Fibroblast of lung (primary cell): ENCODE measurements around the gene NANOGP8. TPM values are rescaled to one million over a fixed set of nuclear protein-coding genes. Genes with fewer than 3 reads are reported as not detected.

Source experiments
- DNase-seq, 2 donors: peaks; one replicate each; pipeline versions ENCODE4 v3.0.0 to v3.0.0-alpha.2; 2010; ENCODE audit warnings: low read depth in 2 of 2
- H2AFZ ChIP-seq: 2 replicates; pipeline ENCODE4 v1.5.1; 2012; ENCODE audit warnings: low read length, control low read depth, inconsistent platforms
- H3K27ac ChIP-seq: 2 replicates; pipeline ENCODE4 v1.5.1; 2011; ENCODE audit warnings: low read length, control low read depth; ENCODE audit not compliant: insufficient read depth
- H3K27me3 ChIP-seq: 2 replicates; pipeline ENCODE4 v1.5.1; 2011; ENCODE audit warnings: mild to moderate bottlenecking, low read length; ENCODE audit not compliant: control insufficient read depth, insufficient read depth
- H3K36me3 ChIP-seq: 2 replicates; pipeline ENCODE4 v1.5.1; 2011; ENCODE audit warnings: low read length; ENCODE audit not compliant: control insufficient read depth, insufficient read depth
- H3K4me1 ChIP-seq: 2 replicates; pipeline ENCODE4 v1.5.1; 2011; ENCODE audit warnings: low read length; ENCODE audit not compliant: control insufficient read depth, insufficient read depth; ENCODE audit errors: extremely low read depth
- H3K4me2 ChIP-seq: 2 replicates; pipeline ENCODE4 v1.5.1; 2011; ENCODE audit warnings: low read length, control low read depth; ENCODE audit not compliant: insufficient read depth; ENCODE audit errors: extremely low read depth
- H3K4me3 ChIP-seq, 4 experiments: fragments of 200-600 bp in 1 of 4; sonication (generic) in 1 of 4; replicated peaks in 1 of 4; 2 replicates each; pipeline ENCODE4 v1.5.1; 2011 to 2016; ENCODE audit warnings: low read length in 4 of 4, low read depth in 3 of 4, mild to moderate bottlenecking in 3 of 4, control low read depth in 2 of 4, inconsistent platforms in 1 of 4, mixed read lengths in 1 of 4; ENCODE audit not compliant: insufficient read depth in 1 of 4; ENCODE audit errors: control extremely low read depth in 1 of 4
- H3K79me2 ChIP-seq: 2 replicates; pipeline ENCODE4 v1.5.1; 2012; ENCODE audit warnings: mild to moderate bottlenecking, low read length, inconsistent platforms; ENCODE audit not compliant: control insufficient read depth, insufficient read depth
- H3K9ac ChIP-seq: 2 replicates; pipeline ENCODE4 v1.5.1; 2011; ENCODE audit warnings: mild to moderate bottlenecking, low read length, control low read depth; ENCODE audit not compliant: insufficient read depth
- H3K9me3 ChIP-seq: 2 replicates; pipeline ENCODE4 v1.5.1; 2012; ENCODE audit warnings: low read depth, low read length; ENCODE audit not compliant: control insufficient read depth, insufficient read depth
- H4K20me1 ChIP-seq: 2 replicates; pipeline ENCODE4 v1.5.1; 2011; ENCODE audit warnings: low read length; ENCODE audit not compliant: control insufficient read depth, insufficient read depth; ENCODE audit errors: extremely low read depth
- EZH2 ChIP-seq: IDR thresholded peaks from 2 replicates; pipeline ENCODE4 v1.5.1; 2012; ENCODE audit warnings: low read length, control low read depth, mild to moderate bottlenecking; ENCODE audit errors: missing control alignments
- polyA plus RNA-seq, 2 donors: library from polyadenylated mRNA; depleted of rRNA in 1 of 2; stranded (reverse) in 1 of 2; unstranded in 1 of 2; fragments of >200 nt; gene quantifications; 2 replicates each; pipeline ENCODE4 v1.2.1, GENCODE V29; 2011 to 2012; ENCODE audit warnings: missing spikeins in 1 of 2
- total RNA-seq: library from RNA; depleted of rRNA; stranded (reverse); fragments of >200 nt; gene quantifications from 2 replicates; pipeline ENCODE4 v1.2.1, GENCODE V29; 2014
- TF ChIP-seq, protein P1 (sequence below), 2 donors: IDR thresholded peaks in 1 of 2; conservative IDR thresholded peaks in 1 of 2; 1 replicate in 1 of 2; 2 replicates in 1 of 2; pipeline ENCODE4 v1.5.1; 2011 to 2012; ENCODE audit warnings: low read length in 2 of 2, control low read depth in 1 of 2, inconsistent platforms in 1 of 2, low read depth in 1 of 2, mild to moderate bottlenecking in 1 of 2

NANOGP8 gene
- total and polyA plus RNA-seq, 2 donors (not counting 1 experiment from before 2014, with no cell fraction given) = not detected

DNA sequence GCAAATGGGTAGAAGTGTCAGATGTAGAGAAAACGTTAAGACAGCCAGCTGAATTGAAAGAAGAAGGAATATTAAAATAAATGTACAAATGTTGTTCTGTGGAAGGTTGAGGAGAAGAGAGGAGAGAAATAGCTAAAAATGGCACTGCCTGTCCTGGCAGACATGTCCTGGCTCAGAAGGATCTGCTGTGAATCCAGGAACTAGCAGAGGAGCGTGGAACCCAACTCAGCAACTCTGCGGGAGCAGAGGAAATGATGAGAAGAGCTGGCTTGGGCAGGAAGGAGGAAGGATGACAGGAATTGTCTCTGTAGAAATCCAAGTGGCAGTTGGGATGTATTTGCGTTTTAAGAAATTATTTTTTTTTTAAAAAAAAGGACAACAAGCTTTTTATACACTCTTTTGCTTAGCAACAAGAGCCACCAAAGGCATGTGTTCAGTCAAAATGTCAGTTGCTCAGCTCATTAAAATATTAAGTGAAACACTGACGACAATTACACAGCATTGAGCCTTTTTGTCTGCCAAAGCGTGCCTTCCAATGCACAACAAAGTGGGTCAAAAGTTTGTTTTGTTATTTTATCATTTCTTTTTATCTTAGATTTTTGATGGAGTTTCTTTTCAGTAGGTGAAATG lies 16.1 kb downstream of the NANOGP8 start:
- TF ChIP-seq, protein P1, sequence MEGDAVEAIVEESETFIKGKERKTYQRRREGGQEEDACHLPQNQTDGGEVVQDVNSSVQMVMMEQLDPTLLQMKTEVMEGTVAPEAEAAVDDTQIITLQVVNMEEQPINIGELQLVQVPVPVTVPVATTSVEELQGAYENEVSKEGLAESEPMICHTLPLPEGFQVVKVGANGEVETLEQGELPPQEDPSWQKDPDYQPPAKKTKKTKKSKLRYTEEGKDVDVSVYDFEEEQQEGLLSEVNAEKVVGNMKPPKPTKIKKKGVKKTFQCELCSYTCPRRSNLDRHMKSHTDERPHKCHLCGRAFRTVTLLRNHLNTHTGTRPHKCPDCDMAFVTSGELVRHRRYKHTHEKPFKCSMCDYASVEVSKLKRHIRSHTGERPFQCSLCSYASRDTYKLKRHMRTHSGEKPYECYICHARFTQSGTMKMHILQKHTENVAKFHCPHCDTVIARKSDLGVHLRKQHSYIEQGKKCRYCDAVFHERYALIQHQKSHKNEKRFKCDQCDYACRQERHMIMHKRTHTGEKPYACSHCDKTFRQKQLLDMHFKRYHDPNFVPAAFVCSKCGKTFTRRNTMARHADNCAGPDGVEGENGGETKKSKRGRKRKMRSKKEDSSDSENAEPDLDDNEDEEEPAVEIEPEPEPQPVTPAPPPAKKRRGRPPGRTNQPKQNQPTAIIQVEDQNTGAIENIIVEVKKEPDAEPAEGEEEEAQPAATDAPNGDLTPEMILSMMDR (conservative IDR thresholded peaks at IDR 0.05 in 1 of 2, IDR thresholded peaks at IDR 0.05 in 1 of 2; ENCODE audit: low read depth in 1 of 2, low read length in 2 of 2) = no peak
- no peak for TF ChIP-seq EZH2
- no peak overlapping the region for H3K4me2 ChIP-seq

DNA sequence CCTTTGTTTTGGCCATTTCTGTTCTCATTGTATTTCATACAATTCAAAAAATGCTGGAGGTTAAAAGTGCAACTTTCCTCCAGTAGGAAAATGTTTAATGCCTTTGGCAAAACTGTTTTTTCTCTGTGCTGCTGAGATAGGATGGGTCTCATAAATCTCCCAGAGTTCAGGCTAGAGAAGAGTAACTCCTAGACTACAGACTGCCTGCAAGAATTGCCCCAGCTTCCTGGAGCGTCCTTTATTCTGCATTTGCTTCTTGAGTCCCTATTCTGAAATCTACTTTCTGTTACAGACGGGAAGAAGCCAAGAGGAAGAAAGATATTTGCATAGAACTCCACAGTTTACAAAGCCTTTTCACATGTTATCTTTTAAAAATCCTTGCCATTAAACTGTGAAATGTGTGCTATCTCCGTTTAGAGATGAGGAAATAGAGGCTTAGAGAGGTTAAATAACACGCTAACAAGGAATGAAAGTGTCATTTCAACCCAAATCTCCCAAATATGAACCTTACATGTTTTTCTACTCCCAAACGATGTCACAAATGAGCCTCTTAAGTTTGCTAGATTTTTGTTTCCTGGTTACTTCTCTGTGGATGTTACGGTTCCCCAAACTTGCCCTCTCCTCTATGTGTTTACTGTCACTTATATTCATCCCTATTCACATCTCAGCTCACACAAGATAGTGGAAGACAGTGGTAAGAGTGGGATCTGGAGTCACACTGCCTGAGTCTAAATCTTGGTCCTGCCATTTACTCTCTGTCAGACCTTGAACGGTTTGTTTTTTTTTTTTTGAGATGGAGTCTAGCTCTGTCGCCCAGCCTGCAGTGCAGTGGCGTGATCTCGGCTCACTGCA lies 17.4 kb downstream of the NANOGP8 start:
- H3K4me1 ChIP-seq = no peaks in the 10 kb centered on the region
- no peaks in the 10 kb centered on the region for H3K36me3 ChIP-seq
- H3K79me2 ChIP-seq = no peaks in the 10 kb centered on the region
- H4K20me1 ChIP-seq = no peaks in the 10 kb centered on the region
- H3K9ac ChIP-seq = no peak overlapping the region
- TF ChIP-seq EZH2 = no peak
- TF ChIP-seq, protein P1 (conservative IDR thresholded peaks at IDR 0.05 in 1 of 2, IDR thresholded peaks at IDR 0.05 in 1 of 2; ENCODE audit: low read depth in 1 of 2, low read length in 2 of 2) = no peak
- H3K4me3 ChIP-seq = peak overlapping the region in 1 of 4 experiments; percentile 12
- no peaks in the 10 kb centered on the region for H3K9me3 ChIP-seq
- H3K27ac ChIP-seq = no peak overlapping the region
- peak overlapping the region; percentile 13 for H3K4me2 ChIP-seq
- DNase-seq = no peak
- H3K27me3 ChIP-seq = no peaks in the 10 kb centered on the region
- H2AFZ ChIP-seq = peak overlapping the region; percentile 18

More for the DNA sequence above, 16.1 kb downstream of the NANOGP8 start:
- H3K4me3 ChIP-seq = no peak overlapping the region
- H3K4me1 ChIP-seq = no peaks in the 10 kb centered on the region
- no peaks in the 10 kb centered on the region for H3K9me3 ChIP-seq
- no peak overlapping the region for H3K27ac ChIP-seq
- no peaks in the 10 kb centered on the region for H3K79me2 ChIP-seq
- peak overlapping the region; percentile 4 for H2AFZ ChIP-seq
- no peak for DNase-seq
- H3K9ac ChIP-seq = no peak overlapping the region
- H4K20me1 ChIP-seq = no peaks in the 10 kb centered on the region
- no peaks in the 10 kb centered on the region for H3K27me3 ChIP-seq
- no peaks in the 10 kb centered on the region for H3K36me3 ChIP-seq

DNA sequence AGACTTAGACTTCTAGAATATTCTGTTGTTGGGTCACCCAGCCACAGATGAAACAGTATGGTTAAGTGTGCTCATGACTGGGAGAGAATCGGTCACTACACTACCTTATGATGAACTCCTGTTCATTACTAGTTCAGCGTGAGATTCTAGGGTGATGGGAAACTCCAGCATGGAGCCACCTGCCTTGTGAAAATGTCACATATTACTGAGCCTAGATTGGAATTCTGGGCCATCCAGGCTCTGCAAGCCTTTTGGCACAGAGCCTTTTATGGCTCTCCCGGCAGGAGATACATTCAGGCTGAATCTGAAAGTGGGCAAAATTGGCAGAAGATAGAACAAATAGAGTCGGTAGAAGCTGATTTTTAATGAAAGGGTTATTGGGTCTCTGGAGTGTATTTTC lies 19.0 kb downstream of the NANOGP8 start:
- no peaks in the 10 kb centered on the region for H3K27me3 ChIP-seq
- no peak for DNase-seq
- TF ChIP-seq EZH2 = no peak
- TF ChIP-seq, protein P1 (conservative IDR thresholded peaks at IDR 0.05 in 1 of 2, IDR thresholded peaks at IDR 0.05 in 1 of 2; ENCODE audit: low read depth in 1 of 2, low read length in 2 of 2) = no peak

More for the DNA sequence above, 19.0 kb downstream of the NANOGP8 start:
- Histone ChIP-seq H3K27ac (no peak overlapping the region), H3K79me2 (no peaks in the 10 kb centered on the region), H3K9ac (no peak overlapping the region), H3K4me2 (no peak overlapping the region), H3K36me3 (no peaks in the 10 kb centered on the region), H4K20me1 (no peaks in the 10 kb centered on the region), H3K9me3 (no peaks in the 10 kb centered on the region), H3K4me1 (no peaks in the 10 kb centered on the region), H3K4me3 (no peak overlapping the region), H2AFZ (no peak overlapping the region)
